Esophagus muscularis mucosa (tissue), 4 donors: ENCODE data around the gene CCM2.

Experiments used
- EP300 ChIP-seq: sonication (generic); formaldehyde crosslinking; IDR thresholded peaks from one replicate; pipeline ENCODE4 v1.6.1; 2017; ENCODE audit warnings: antibody characterized with exemption
- POLR2AphosphoS5 ChIP-seq, 2 donors: sonication (generic); formaldehyde crosslinking; IDR thresholded peaks; one replicate each; pipeline ENCODE4 v1.6.1; 2017; ENCODE audit warnings: antibody characterized with exemption in 2 of 2
- TF ChIP-seq, protein P1 (sequence below), 3 experiments: fragments of 200-600 bp in 2 of 3; fragments of 450-650 bp in 1 of 3; sonication (generic) in 2 of 3; IDR thresholded peaks; one replicate each; pipeline ENCODE4 v1.5.1; 2017 to 2019; ENCODE audit warnings: antibody characterized with exemption in 3 of 3, mild to moderate bottlenecking in 2 of 3, moderate library complexity in 1 of 3

DNA sequence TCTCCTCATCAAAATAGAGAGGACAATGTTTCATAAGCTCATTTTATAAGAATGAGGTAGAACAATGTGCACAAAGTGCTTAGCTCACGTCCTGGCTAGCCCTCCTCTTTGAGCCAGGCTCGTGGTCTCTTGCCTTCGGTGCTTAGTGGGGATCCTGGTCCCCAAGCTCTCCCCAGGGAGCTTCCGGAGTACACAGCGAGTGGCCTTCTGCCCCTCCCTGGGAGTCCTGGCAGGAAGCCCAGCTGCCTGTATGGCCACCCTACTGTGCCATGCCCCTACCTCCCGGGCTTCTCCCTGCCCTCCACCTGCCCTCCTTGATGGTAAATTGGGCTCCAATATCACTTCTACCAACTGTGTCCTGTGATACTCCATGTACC is 22.1 kb upstream of the CCM2 start:
- TF ChIP-seq, protein P1, sequence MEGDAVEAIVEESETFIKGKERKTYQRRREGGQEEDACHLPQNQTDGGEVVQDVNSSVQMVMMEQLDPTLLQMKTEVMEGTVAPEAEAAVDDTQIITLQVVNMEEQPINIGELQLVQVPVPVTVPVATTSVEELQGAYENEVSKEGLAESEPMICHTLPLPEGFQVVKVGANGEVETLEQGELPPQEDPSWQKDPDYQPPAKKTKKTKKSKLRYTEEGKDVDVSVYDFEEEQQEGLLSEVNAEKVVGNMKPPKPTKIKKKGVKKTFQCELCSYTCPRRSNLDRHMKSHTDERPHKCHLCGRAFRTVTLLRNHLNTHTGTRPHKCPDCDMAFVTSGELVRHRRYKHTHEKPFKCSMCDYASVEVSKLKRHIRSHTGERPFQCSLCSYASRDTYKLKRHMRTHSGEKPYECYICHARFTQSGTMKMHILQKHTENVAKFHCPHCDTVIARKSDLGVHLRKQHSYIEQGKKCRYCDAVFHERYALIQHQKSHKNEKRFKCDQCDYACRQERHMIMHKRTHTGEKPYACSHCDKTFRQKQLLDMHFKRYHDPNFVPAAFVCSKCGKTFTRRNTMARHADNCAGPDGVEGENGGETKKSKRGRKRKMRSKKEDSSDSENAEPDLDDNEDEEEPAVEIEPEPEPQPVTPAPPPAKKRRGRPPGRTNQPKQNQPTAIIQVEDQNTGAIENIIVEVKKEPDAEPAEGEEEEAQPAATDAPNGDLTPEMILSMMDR (IDR thresholded peaks at IDR 0.05) = no peak
- TF ChIP-seq POLR2AphosphoS5 (IDR thresholded peaks at IDR 0.05) = no peak
- TF ChIP-seq EP300 = no peak
